Heart left ventricle (tissue), 16 donors: ENCODE results near the gene NKAIN2. TPM values are rescaled to one million over a fixed set of nuclear protein-coding genes. Genes with fewer than 3 reads are reported as not detected.

Experiments
- ATAC-seq, 4 donors: fragments of 200-7000 bp; cut with Tn5 transposase; one replicate each; pipeline ENCODE4 v1.9.1; 2020 to 2022; ENCODE audit warnings: moderate library complexity in 4 of 4, mild to moderate bottlenecking in 3 of 4, moderate number of reproducible peaks in 1 of 4
- DNase-seq, 5 donors: peaks; one replicate each; pipeline ENCODE4 v3.0.0-alpha.2; 2020
- H3K27ac ChIP-seq, 12 donors: fragments of 200-600 bp; sonication (generic) in 4 of 12; one replicate each; pipeline versions ENCODE4 v1.5.0 to v1.8.0; 2016 to 2022; ENCODE audit warnings: mild to moderate bottlenecking in 2 of 12
- H3K27me3 ChIP-seq, 9 donors: fragments of 200-600 bp; sonication (generic) in 2 of 9; one replicate each; pipeline versions ENCODE4 v1.5.1 to v1.8.0; 2016 to 2022; ENCODE audit warnings: mild to moderate bottlenecking in 3 of 9
- H3K36me3 ChIP-seq, 9 donors: fragments of 200-600 bp; sonication (generic) in 2 of 9; one replicate each; pipeline versions ENCODE4 v1.5.0 to v1.8.0; 2018 to 2022; ENCODE audit warnings: mild to moderate bottlenecking in 2 of 9
- H3K4me1 ChIP-seq, 12 donors: fragments of 200-600 bp; sonication (generic) in 4 of 12; one replicate each; pipeline versions ENCODE4 v1.5.0 to v1.8.0; 2016 to 2022; ENCODE audit warnings: mild to moderate bottlenecking in 3 of 12
- H3K4me3 ChIP-seq, 12 donors: fragments of 200-600 bp; sonication (generic) in 4 of 12; one replicate each; pipeline versions ENCODE4 v1.5.0 to v1.8.0; 2017 to 2022; ENCODE audit warnings: mild to moderate bottlenecking in 9 of 12, moderate library complexity in 4 of 12
- H3K9me3 ChIP-seq, 12 donors: fragments of 200-600 bp; sonication (generic) in 4 of 12; one replicate each; pipeline versions ENCODE4 v1.5.0 to v1.8.0; 2016 to 2022; ENCODE audit warnings: mild to moderate bottlenecking in 1 of 12
- CTCF ChIP-seq, 12 donors: fragments of 200-600 bp; sonication (generic) in 4 of 12; IDR thresholded peaks; one replicate each; pipeline versions ENCODE4 v1.5.0 to v1.8.0; 2018 to 2022; ENCODE audit warnings: antibody characterized with exemption in 12 of 12, mild to moderate bottlenecking in 5 of 12
- POLR2A ChIP-seq, 2 donors: fragments of 450-650 bp; IDR thresholded peaks; one replicate each; pipeline ENCODE4 v1.6.1; 2017; ENCODE audit warnings: antibody characterized with exemption in 2 of 2, mild to moderate bottlenecking in 2 of 2, moderate library complexity in 2 of 2
- WGBS, 4 donors: extraction: QIAGEN DNeasy Blood & Tissue Kit in 2 of 4; methylation state at CpG; one replicate each; pipeline versions ENCODE4 v1.1.5 to v1.1.7; 2013 to 2018; 5-methylcytosine and 5-hydroxymethylcytosine counted together
- intact Hi-C, 10 donors: fragments of 100-400 bp; cut with DNase I; formaldehyde crosslinking; loops; one replicate each; pipeline versions ENCODE4 v1.11.1 to v1.14.2; 2022
- polyA plus RNA-seq, 2 donors: library from polyadenylated mRNA; stranded (reverse); fragments of 200-250 nt; gene quantifications; one replicate each; pipeline ENCODE4 v1.2.3, GENCODE V29; 2013
- total RNA-seq, 9 donors: library from RNA; depleted of rRNA in 2 of 9; stranded (reverse); fragments of >200 nt in 2 of 9; fragmentation: NEBNext Ultra II Directional in 3 of 9; extraction: Animal tissue kit (Norgen Biotek cat#: 25700) in 3 of 9; gene quantifications; one replicate each; pipeline versions ENCODE4 v1.1.0 to v1.2.4, GENCODE V29; 2016 to 2023
- donor health status: ischemic (EF 13 %, LVEDD 7.1; RV severe dilation, severe dysfunction).
- donor health status: healthy with polysubstance abuse.
- donor health status: DM: no; HTN: yes; CAD: no.
- donor health status: DM: no; HTN: no; CAD: no.
- donor health status: ischemic (EF 25% LVEDD 6.9; RV normal size, moderate dysfunction).
- donor health status: ischemic (EF 25% LVEDD 5.7; RV mildly dilated, moderate dysfunction).
- donor health status: healthy.
- donor health status: DM: yes; HTN: yes; CAD: no.
- donor health status: ischemic (EF 35%, LVEDD 5.7; RV mildly dilated, moderate dysfunction).
- donor health status: nonischemic (EF 11% LVEDD 7.7; RV severe dilation, severe dysfunction).
- donor health status: DM: yes; HTN: yes; CAD: no.
- donor health status: PGD.
- donor health status: ischemic (EF 29% LVEDD 5.4; RV normal size, mild dysfunction).
- donor health status: nonischemic (EF 23%, LVEDD 6.1; RV moderate dilation, normal function).

Gene NKAIN2
- total and polyA plus RNA-seq, 11 donors, result 0.19 to 0.83 (median 0.33) TPM; not detected in 2

DNA sequence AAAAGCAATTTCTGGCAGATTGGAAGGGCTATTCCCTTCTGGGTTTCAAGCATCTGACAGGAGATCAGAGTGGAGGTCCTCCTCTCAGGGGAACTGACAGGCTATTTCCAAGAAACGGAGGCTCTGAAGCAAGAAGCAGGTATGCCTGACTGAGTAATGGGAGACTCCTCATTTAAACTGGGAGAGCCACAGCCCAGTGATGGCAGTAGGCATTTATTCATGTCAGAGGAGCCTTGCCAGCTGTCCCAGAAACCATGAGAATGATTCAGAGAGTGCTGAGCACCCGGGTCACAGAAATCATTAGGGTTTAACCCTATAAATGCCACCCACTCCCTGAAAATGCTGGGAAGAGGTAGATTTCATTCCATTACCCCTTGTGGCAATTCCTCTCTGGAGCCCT lies 911.1 kb downstream of the NKAIN2 start:
- TF ChIP-seq CTCF (IDR thresholded peaks at IDR 0.05) (no peak), POLR2A (IDR thresholded peaks at IDR 0.05) (no peak)
- H3K36me3 ChIP-seq, result no peaks in the 10 kb centered on the region
- peaks cover 0 to 3% (median 0%) of the 10 kb centered on the region in 12 donors for H3K9me3 ChIP-seq
- H3K4me1 ChIP-seq, result no peaks in the 10 kb centered on the region
- intact Hi-C loops, result no loop called here
- H3K27ac ChIP-seq, result no peak overlapping the region
- H3K4me3 ChIP-seq, result no peak overlapping the region
- DNase-seq (no peak), ATAC-seq (no peak)
- 27 to 56% (median 32%) methylated on average over 1 to 2 of the region's 2 CpGs for WGBS, 4 donors
- H3K27me3 ChIP-seq, result no peaks in the 10 kb centered on the region

GRCh38 chr6:124719913-124720312 lies 916.2 kb downstream of the NKAIN2 start:
- no peak for DNase-seq
- intact Hi-C loops, result no loop called here
- no peak for TF ChIP-seq CTCF (IDR thresholded peaks at IDR 0.05)
- TF ChIP-seq POLR2A (IDR thresholded peaks at IDR 0.05), result no peak

DNA sequence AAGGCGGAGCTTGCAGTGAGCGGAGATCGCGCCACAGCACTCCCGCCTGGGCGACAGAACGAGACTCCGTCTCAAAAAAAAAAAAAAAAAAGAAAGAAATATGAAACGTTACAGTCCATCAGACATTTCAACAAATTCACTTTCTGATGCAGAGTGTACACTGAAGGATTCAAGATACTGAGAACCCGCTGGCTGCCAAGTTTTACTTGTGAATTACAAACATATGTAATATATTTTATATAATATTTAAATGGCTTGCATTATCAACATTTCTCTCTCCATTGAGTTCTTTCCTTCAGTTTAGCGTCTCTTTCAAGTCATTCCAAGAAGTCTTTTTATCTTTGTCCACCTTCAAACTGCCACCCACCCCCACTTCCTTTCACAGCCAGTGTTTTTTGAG lies 917.7 kb downstream of the NKAIN2 start:
- no peak overlapping the region for H3K4me3 ChIP-seq
- ATAC-seq (no peak), DNase-seq (no peak)
- no peak overlapping the region for H3K27ac ChIP-seq
- intact Hi-C loops, result no loop called here
- TF ChIP-seq POLR2A (IDR thresholded peaks at IDR 0.05) (no peak), CTCF (IDR thresholded peaks at IDR 0.05) (no peak)
- no peaks in the 10 kb centered on the region for H3K4me1 ChIP-seq
- H3K36me3 ChIP-seq, result no peaks in the 10 kb centered on the region
- 71 to 83% (median 83%) methylated on average over 3 to 11 of the region's 11 CpGs for WGBS, 4 donors
- no peaks in the 10 kb centered on the region for H3K9me3 ChIP-seq
- H3K27me3 ChIP-seq, result no peaks in the 10 kb centered on the region

More at GRCh38 chr6:124719913-124720312, 916.2 kb downstream of the NKAIN2 start:
- no peak for ATAC-seq
- Histone ChIP-seq H3K27me3 (no peaks in the 10 kb centered on the region), H3K36me3 (no peaks in the 10 kb centered on the region), H3K4me1 (no peaks in the 10 kb centered on the region), H3K4me3 (no peak overlapping the region), H3K9me3 (no peaks in the 10 kb centered on the region), H3K27ac (no peak overlapping the region)

GRCh38 chr6:124722141-124722878 lies 918.6 kb downstream of the NKAIN2 start:
- Histone ChIP-seq H3K27ac (no peak overlapping the region), H3K27me3 (no peaks in the 10 kb centered on the region), H3K4me3 (no peak overlapping the region), H3K4me1 (no peaks in the 10 kb centered on the region), H3K36me3 (no peaks in the 10 kb centered on the region), H3K9me3 (no peaks in the 10 kb centered on the region)
- DNase-seq (no peak), ATAC-seq (no peak)
- intact Hi-C loops, result no loop called here
- 69 to 77% (median 73%) methylated on average over 3 of the region's 3 CpGs for WGBS, 4 donors
- TF ChIP-seq POLR2A (IDR thresholded peaks at IDR 0.05), result no peak
- TF ChIP-seq CTCF (IDR thresholded peaks at IDR 0.05), result no peak
